Natural killer cell (primary cell): ENCODE measurements around the gene CEP128. TPM values are rescaled to one million over a fixed set of nuclear protein-coding genes. Genes with fewer than 3 reads are reported as not detected.

Source experiments
- ATAC-seq, 3 donors: fragments of 150-1000 bp in 2 of 3; fragments of 200-7000 bp in 1 of 3; cut with Tn5 transposase; 1 replicate in 1 of 3; 2 replicates in 2 of 3; pipeline ENCODE4 v1.10.0; 2021; ENCODE audit warnings: mild to moderate bottlenecking in 2 of 3, moderate library complexity in 2 of 3
- DNase-seq, 2 donors: peaks; one replicate each; pipeline versions ENCODE4 v3.0.0 to v3.0.0-alpha.2; 2013 to 2021; ENCODE audit warnings: mixed read lengths in 1 of 2
- H3K27ac ChIP-seq: one replicate; pipeline ENCODE4 v1.5.1; 2013; ENCODE audit warnings: mild to moderate bottlenecking, low read length
- H3K27me3 ChIP-seq: one replicate; pipeline ENCODE4 v1.6.1; 2013; ENCODE audit warnings: low read length; ENCODE audit not compliant: control insufficient read depth, insufficient read depth
- H3K36me3 ChIP-seq: one replicate; pipeline ENCODE4 v1.6.1; 2013; ENCODE audit warnings: low read length; ENCODE audit not compliant: control insufficient read depth, insufficient read depth
- H3K4me1 ChIP-seq: one replicate; pipeline ENCODE4 v1.6.1; 2013; ENCODE audit warnings: low read length; ENCODE audit not compliant: control insufficient read depth, insufficient read depth
- H3K4me3 ChIP-seq: one replicate; pipeline ENCODE4 v1.5.1; 2013; ENCODE audit warnings: low read length
- H3K9me3 ChIP-seq: one replicate; pipeline ENCODE4 v1.6.1; 2013; ENCODE audit warnings: low read length; ENCODE audit not compliant: control insufficient read depth, insufficient read depth
- H3K27ac Mint-ChIP-seq, 2 donors: one replicate each; pipeline ENCODE4 v1.8.0; 2022; ENCODE audit warnings: mild to moderate bottlenecking in 2 of 2, mixed read lengths in 2 of 2, moderate library complexity in 1 of 2
- H3K27me3 Mint-ChIP-seq, 2 donors: one replicate each; pipeline ENCODE4 v1.8.0; 2022; ENCODE audit warnings: low read depth in 2 of 2, mixed read lengths in 2 of 2
- H3K36me3 Mint-ChIP-seq: one replicate; pipeline ENCODE4 v1.8.0; 2022; ENCODE audit warnings: mixed read lengths
- H3K4me1 Mint-ChIP-seq, 2 donors: one replicate each; pipeline ENCODE4 v1.8.0; 2022; ENCODE audit warnings: mixed read lengths in 2 of 2
- H3K4me3 Mint-ChIP-seq: one replicate; pipeline ENCODE4 v1.8.0; 2022; ENCODE audit warnings: mild to moderate bottlenecking, moderate library complexity, mixed read lengths
- H3K9me3 Mint-ChIP-seq, 2 donors: one replicate each; pipeline ENCODE4 v1.8.0; 2022; ENCODE audit warnings: mixed read lengths in 2 of 2
- CTCF ChIP-seq: fragments of 200-600 bp; IDR thresholded peaks from one replicate; pipeline ENCODE4 v1.8.0; 2022; ENCODE audit warnings: antibody characterized with exemption
- WGBS: methylation state at CpG from one replicate; pipeline ENCODE4 v1.1.7; 2013; ENCODE audit warnings: missing lambda C conversion rate; ENCODE audit not compliant: insufficient coverage; 5-methylcytosine and 5-hydroxymethylcytosine counted together
- intact Hi-C: fragments of 100-400 bp; cut with micrococcal nuclease; formaldehyde crosslinking; loops from one replicate; pipeline ENCODE4 v1.14.2; 2022
- total RNA-seq, 4 donors: library from RNA; stranded (reverse); fragments of 120-200 nt in 1 of 4; gene quantifications; one replicate each; pipeline versions ENCODE4 v1.2.3 to v1.2.4, GENCODE V29; 2013 to 2022

Gene CEP128
- total RNA-seq, 3 donors from 2014 or later (not counting 1 experiment from before 2014, with no cell fraction given), result 14.4 to 16.7 (median 15.6) TPM

- H3K27ac ChIP-seq, result no peak overlapping the region
- peaks cover 7% of the 10 kb centered on the region for H3K27me3 ChIP-seq
- no peaks in the 10 kb centered on the region for H3K36me3 ChIP-seq
- H3K27ac Mint-ChIP-seq, result no peak overlapping the region
- no peaks in the 10 kb centered on the region for H3K36me3 Mint-ChIP-seq
- peaks cover 38 to 67% of the 10 kb centered on the region in 2 donors for H3K27me3 Mint-ChIP-seq
- no peak overlapping the region for H3K4me3 ChIP-seq
- ATAC-seq (no peak), DNase-seq (no peak)
- WGBS, result 80% methylated on average over 1 of the region's 4 CpGs
- H3K9me3 Mint-ChIP-seq, result no peaks in the 10 kb centered on the region
- peaks cover 10% of the 10 kb centered on the region for H3K4me1 ChIP-seq
- no peaks in the 10 kb centered on the region for H3K9me3 ChIP-seq
- intact Hi-C loops, result no loop called here
- H3K4me3 Mint-ChIP-seq, result no peak overlapping the region
- no peak for TF ChIP-seq CTCF
- peaks cover 6% of the 10 kb centered on the region in 2 donors for H3K4me1 Mint-ChIP-seq
Observed at GRCh38 chr14:80951491-80951890, 10.0 kb upstream of the CEP128 start.

GRCh38 chr14:80948291-80948690 is 6.8 kb upstream of the CEP128 start:
- H3K4me1 Mint-ChIP-seq, result no peaks in the 10 kb centered on the region
- Histone ChIP-seq H3K27me3 (no peaks in the 10 kb centered on the region), H3K9me3 (no peaks in the 10 kb centered on the region), H3K4me1 (no peaks in the 10 kb centered on the region), H3K4me3 (no peak overlapping the region), H3K36me3 (no peaks in the 10 kb centered on the region), H3K27ac (no peak overlapping the region)
- H3K27me3 Mint-ChIP-seq, result peaks cover 31 to 50% of the 10 kb centered on the region in 2 donors
- 40% methylated on average over 1 of the region's 1 CpG for whole genome bisulfite sequencing
- no peak for ATAC-seq
- intact Hi-C loops, result no loop called here
- H3K27ac Mint-ChIP-seq, result no peak overlapping the region
- no peak for TF ChIP-seq CTCF
- no peak overlapping the region for H3K4me3 Mint-ChIP-seq
- DNase-seq, result no peak
- H3K9me3 Mint-ChIP-seq, result no peaks in the 10 kb centered on the region
- H3K36me3 Mint-ChIP-seq, result no peaks in the 10 kb centered on the region

DNA sequence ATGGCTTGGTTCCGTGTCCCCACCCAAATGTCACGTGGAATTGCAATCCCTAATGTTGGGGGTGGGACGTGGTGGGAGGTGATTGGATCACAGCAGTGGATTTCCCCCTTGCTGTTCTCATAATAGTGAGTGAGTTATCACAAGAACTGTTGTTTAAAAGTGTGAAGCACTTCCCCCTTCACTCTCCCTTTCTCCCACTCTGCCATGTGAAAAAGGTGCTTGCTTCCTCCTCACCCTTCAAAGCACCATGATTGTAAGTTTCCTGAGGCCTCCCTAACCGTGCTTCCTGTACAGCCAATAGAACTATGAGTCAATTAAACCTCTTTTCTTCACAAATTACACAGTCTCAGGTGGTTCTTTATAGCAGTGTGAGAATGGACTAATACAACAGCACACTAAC is 5.3 kb upstream of the CEP128 start:
- no peaks in the 10 kb centered on the region for H3K9me3 Mint-ChIP-seq
- 83% methylated on average over 4 of the region's 4 CpGs for WGBS
- Histone ChIP-seq H3K36me3 (no peaks in the 10 kb centered on the region), H3K4me3 (no peak overlapping the region), H3K27ac (no peak overlapping the region), H3K9me3 (no peaks in the 10 kb centered on the region), H3K4me1 (peaks cover 4% of the 10 kb centered on the region), H3K27me3 (no peaks in the 10 kb centered on the region)
- peaks cover 10 to 11% of the 10 kb centered on the region in 2 donors for H3K4me1 Mint-ChIP-seq
- peaks cover 29 to 41% of the 10 kb centered on the region in 2 donors for H3K27me3 Mint-ChIP-seq
- DNase-seq (no peak), ATAC-seq (no peak)
- no peak overlapping the region for H3K27ac Mint-ChIP-seq
- intact Hi-C loops, result no loop called here
- TF ChIP-seq CTCF, result no peak
- no peak overlapping the region for H3K4me3 Mint-ChIP-seq
- no peaks in the 10 kb centered on the region for H3K36me3 Mint-ChIP-seq

GRCh38 chr14:80946187-80946586 is 4.6 kb upstream of the CEP128 start:
- Histone ChIP-seq H3K4me1 (peaks cover 10% of the 10 kb centered on the region), H3K9me3 (no peaks in the 10 kb centered on the region), H3K27me3 (no peaks in the 10 kb centered on the region), H3K27ac (no peak overlapping the region), H3K36me3 (no peaks in the 10 kb centered on the region), H3K4me3 (no peak overlapping the region)
- no peak overlapping the region for H3K4me3 Mint-ChIP-seq
- peaks cover 14 to 17% of the 10 kb centered on the region in 2 donors for H3K4me1 Mint-ChIP-seq
- ATAC-seq (no peak), DNase-seq (no peak)
- H3K27me3 Mint-ChIP-seq, result peaks cover 23 to 35% of the 10 kb centered on the region in 2 donors
- H3K36me3 Mint-ChIP-seq, result no peaks in the 10 kb centered on the region
- intact Hi-C loops, result no loop called here
- no CpG with 5 or more reads among the region's 1 CpG for WGBS
- TF ChIP-seq CTCF, result no peak
- no peaks in the 10 kb centered on the region for H3K9me3 Mint-ChIP-seq
- no peak overlapping the region for H3K27ac Mint-ChIP-seq
